MCF 10A (cell line): Measurements from ENCODE around the gene RER1. TPM values are rescaled to one million over a fixed set of nuclear protein-coding genes. Genes with fewer than 3 reads are reported as not detected.
A peak's percentile ranks its signal among the peaks of the same experiment; 100 is the strongest.

Source experiments
- BruUV-seq: library from RNA; stranded (reverse); fragments of 400-500 nt; replicated peaks from 2 replicates; lab custom pipeline; 2021; lab: Mats Ljungman, UMichigan
- CTCF ChIA-PET: fragments of 300-600 bp; sonication (Branson Sonifier 250); formaldehyde crosslinking; extraction: SDS; loops from one replicate; lab custom pipeline; 2021; ENCODE audit warnings: antibody characterized with exemption, inconsistent platforms; lab: Yijun Ruan, JAX
- POLR2A ChIA-PET: fragments of 300-600, 350-650 bp; sonication (Branson Sonifier 250); formaldehyde crosslinking; extraction: SDS; loops from one replicate; lab custom pipeline; 2020; ENCODE audit warnings: antibody characterized with exemption, inconsistent platforms; lab: Yijun Ruan, JAX
- DNase-seq: peaks from one replicate; pipeline ENCODE4 v3.0.0-alpha.2; 2018; ENCODE audit not compliant: unreplicated experiment
- H3K27ac Mint-ChIP-seq: one replicate; pipeline ENCODE4 v1.8.0; 2022; ENCODE audit warnings: mild to moderate bottlenecking, low read depth, mixed read lengths; ENCODE audit not compliant: unreplicated experiment
- H3K27me3 Mint-ChIP-seq: one replicate; pipeline ENCODE4 v1.8.0; 2022; ENCODE audit warnings: mixed read lengths; ENCODE audit not compliant: insufficient read depth, unreplicated experiment
- H3K36me3 Mint-ChIP-seq: one replicate; pipeline ENCODE4 v1.8.0; 2022; ENCODE audit warnings: mild to moderate bottlenecking, moderate library complexity, mixed read lengths; ENCODE audit not compliant: insufficient read depth, unreplicated experiment
- H3K4me1 Mint-ChIP-seq: one replicate; pipeline ENCODE4 v1.8.0; 2022; ENCODE audit warnings: mixed read lengths; ENCODE audit not compliant: insufficient read depth, unreplicated experiment
- H3K4me3 Mint-ChIP-seq: one replicate; pipeline ENCODE4 v1.8.0; 2022; ENCODE audit warnings: mild to moderate bottlenecking, moderate library complexity, mixed read lengths; ENCODE audit not compliant: unreplicated experiment
- H3K9me3 Mint-ChIP-seq: one replicate; pipeline ENCODE4 v1.8.0; 2022; ENCODE audit warnings: mixed read lengths; ENCODE audit not compliant: unreplicated experiment
- CTCF ChIP-seq: fragments of 200-600 bp; IDR thresholded peaks from one replicate; pipeline ENCODE4 v1.8.0; 2022; ENCODE audit warnings: antibody characterized with exemption, mild to moderate bottlenecking; ENCODE audit not compliant: unreplicated experiment
- intact Hi-C: fragments of 100-400 bp; cut with micrococcal nuclease; formaldehyde crosslinking; loops from 2 replicates; pipeline ENCODE4 v1.14.1; 2022
- total RNA-seq: library from RNA; stranded (reverse); gene quantifications from 2 replicates; pipeline ENCODE4 v1.2.3, GENCODE V29; 2022

The RER1 gene
- total RNA-seq, 1 experiment from 2014 or later = 172 TPM

- H3K4me1 Mint-ChIP-seq = no peaks in the 10 kb centered on the region
- CTCF ChIA-PET = interaction anchor here (0.7 to 2.8 kb wide), 6 partner anchors 15 to 993 kb away, joined by 3 to 14 read pairs (median 4); no protein-coding TSS in a partner anchor
- no peaks in the 10 kb centered on the region for H3K9me3 Mint-ChIP-seq
- intact Hi-C loops = no loop called here
- TF ChIP-seq CTCF = no peak
- H3K27me3 Mint-ChIP-seq = no peaks in the 10 kb centered on the region
- DNase-seq = no peak
- BruUV-seq = no TSS peak
- H3K4me3 Mint-ChIP-seq = peak overlapping the region; percentile 57
- POLR2A ChIA-PET = interaction anchor here (0.6 to 0.9 kb wide), 3 partner anchors 11 to 233 kb away, joined by 3 to 5 read pairs (median 3); partner anchors contain the start of gene PANK4
- H3K27ac Mint-ChIP-seq = no peak overlapping the region
- H3K36me3 Mint-ChIP-seq = peaks cover 14% of the 10 kb centered on the region
Measured at GRCh38 chr1:2431103-2431502, 39.5 kb downstream of the RER1 start.

GRCh38 chr1:2431518-2431917 is 39.9 kb downstream of the RER1 start:
- CTCF ChIA-PET = interaction anchor here (0.7 to 2.8 kb wide), 6 partner anchors 16 to 993 kb away, joined by 3 to 14 read pairs (median 4); no protein-coding TSS in a partner anchor
- intact Hi-C loops = no loop called here
- Mint-ChIP-seq H3K27ac (no peak overlapping the region), H3K9me3 (no peaks in the 10 kb centered on the region), H3K27me3 (no peaks in the 10 kb centered on the region), H3K36me3 (peaks cover 14% of the 10 kb centered on the region), H3K4me3 (peak overlapping the region; percentile 57), H3K4me1 (no peaks in the 10 kb centered on the region)
- DNase-seq = no peak
- BruUV-seq = no TSS peak
- POLR2A ChIA-PET = interaction anchor here (0.6 to 0.9 kb wide), 3 partner anchors 10 to 233 kb away, joined by 3 to 5 read pairs (median 3); partner anchors contain the start of gene PANK4
- no peak for TF ChIP-seq CTCF

- POLR2A ChIA-PET = no interaction called here
- intact Hi-C loops = no loop called here
- no peak for TF ChIP-seq CTCF
- Mint-ChIP-seq H3K36me3 (peaks cover 14% of the 10 kb centered on the region), H3K27ac (no peak overlapping the region), H3K4me1 (no peaks in the 10 kb centered on the region), H3K9me3 (no peaks in the 10 kb centered on the region), H3K4me3 (no peak overlapping the region), H3K27me3 (no peaks in the 10 kb centered on the region)
- no peak for DNase-seq
- CTCF ChIA-PET = interaction anchor here (0.8 to 2.8 kb wide), 2 partner anchors 116 to 992 kb away, joined by 3 to 14 read pairs; no protein-coding TSS in a partner anchor
- no TSS peak for BruUV-seq
Measured at GRCh38 chr1:2432441-2432844, 40.8 kb downstream of the RER1 start.

- Mint-ChIP-seq H3K27ac (no peak overlapping the region), H3K4me1 (no peaks in the 10 kb centered on the region), H3K27me3 (no peaks in the 10 kb centered on the region), H3K36me3 (peaks cover 14% of the 10 kb centered on the region), H3K9me3 (no peaks in the 10 kb centered on the region), H3K4me3 (no peak overlapping the region)
- intact Hi-C loops = no loop called here
- POLR2A ChIA-PET = no interaction called here
- CTCF ChIA-PET = interaction anchor here (0.7 kb wide), 1 partner anchor 68 kb away, joined by 3 read pairs; no protein-coding TSS in a partner anchor
- DNase-seq = no peak
- no TSS peak for BruUV-seq
- TF ChIP-seq CTCF = no peak
Measured at GRCh38 chr1:2433196-2433595, 41.6 kb downstream of the RER1 start.
